Measurements from ENCODE around the gene ADCK2. TPM values are rescaled to one million over a fixed set of nuclear protein-coding genes. Genes with fewer than 3 reads are reported as not detected.
"Not testable (repeated sequence)": the region's sequence is repeated elsewhere in the genome, so short reads cannot be mapped to it uniquely, and the experiment has no call there.

ADCK2 gene
- total and polyA plus RNA-seq, 2 donors, result 15.6 to 17.2 TPM

- Histone ChIP-seq H3K27ac (ENCODE audit: low read depth) (no peak overlapping the region), H3K36me3 (ENCODE audit: insufficient read depth) (no peaks in the 10 kb centered on the region), H3K4me1 (ENCODE audit: insufficient read depth) (no peaks in the 10 kb centered on the region), H3K4me3 (ENCODE audit: low read depth, low read length) (no peak overlapping the region)
- 91% methylated on average over 20 of the region's 20 CpGs for WGBS
- no peak for DNase-seq (ENCODE audit: extremely low spot score)
These were observed 11.6 kb downstream of the ADCK2 start for GRCh38 chr7:140684066-140684950.

GRCh38 chr7:140685407-140686087 is 12.8 kb downstream of the ADCK2 start:
- H3K36me3 ChIP-seq (ENCODE audit: insufficient read depth), result no peaks in the 10 kb centered on the region

GRCh38 chr7:140686921-140687320 is 14.2 kb downstream of the ADCK2 start:
- no peak for DNase-seq (ENCODE audit: extremely low spot score)
- H3K36me3 ChIP-seq (ENCODE audit: insufficient read depth), result no peaks in the 10 kb centered on the region
- no peak overlapping the region for H3K4me3 ChIP-seq (ENCODE audit: low read depth, low read length)
- 96% methylated on average over 11 of the region's 11 CpGs for WGBS
- H3K27ac ChIP-seq (ENCODE audit: low read depth), result no peak overlapping the region
- H3K4me1 ChIP-seq (ENCODE audit: insufficient read depth), result no peaks in the 10 kb centered on the region

More at GRCh38 chr7:140685407-140686087, 12.8 kb downstream of the ADCK2 start:
- no peak for DNase-seq (ENCODE audit: extremely low spot score)
- H3K4me3 ChIP-seq (ENCODE audit: low read depth, low read length), result no peak overlapping the region
- H3K4me1 ChIP-seq (ENCODE audit: insufficient read depth), result no peaks in the 10 kb centered on the region
- H3K27ac ChIP-seq (ENCODE audit: low read depth), result no peak overlapping the region
- WGBS, result 79% methylated on average over 10 of the region's 10 CpGs

DNA sequence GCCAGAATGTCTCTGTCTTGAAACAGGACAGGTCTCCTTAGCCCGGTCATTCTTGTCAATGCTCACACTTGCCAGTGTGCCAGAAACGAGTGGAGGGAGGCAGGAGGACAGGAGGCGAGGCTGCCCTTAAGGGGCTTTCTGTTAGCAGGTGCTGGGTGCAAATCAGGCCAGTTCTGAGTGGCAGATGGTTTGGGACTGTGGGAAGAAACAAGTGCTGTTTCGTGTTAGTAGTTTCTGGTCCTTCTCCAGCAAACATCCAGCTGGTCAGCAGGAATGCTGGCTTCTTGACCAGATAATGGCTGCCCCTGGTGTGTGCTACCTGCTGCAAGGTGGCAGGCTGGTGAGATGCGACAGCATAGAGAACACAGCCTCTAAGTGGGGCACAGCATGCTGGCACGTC is 15.6 kb downstream of the ADCK2 start:
- WGBS, result 91% methylated on average over 6 of the region's 6 CpGs
- no peak for DNase-seq (ENCODE audit: extremely low spot score)
- Histone ChIP-seq H3K36me3 (ENCODE audit: insufficient read depth) (no peaks in the 10 kb centered on the region), H3K4me1 (ENCODE audit: insufficient read depth) (no peaks in the 10 kb centered on the region), H3K4me3 (ENCODE audit: low read depth, low read length) (no peak overlapping the region), H3K27ac (ENCODE audit: low read depth) (no peak overlapping the region)

- Histone ChIP-seq H3K4me3 (ENCODE audit: low read depth, low read length) (no peak overlapping the region), H3K4me1 (ENCODE audit: insufficient read depth) (no peaks in the 10 kb centered on the region), H3K36me3 (ENCODE audit: insufficient read depth) (no peaks in the 10 kb centered on the region), H3K27ac (ENCODE audit: low read depth) (no peak overlapping the region)
- DNase-seq (ENCODE audit: extremely low spot score), result no peak
- WGBS, result 92% methylated on average over 16 of the region's 16 CpGs
These were observed 16.7 kb downstream of the ADCK2 start for GRCh38 chr7:140689199-140690152.

- Histone ChIP-seq H3K4me1 (ENCODE audit: insufficient read depth) (no peaks in the 10 kb centered on the region), H3K27ac (ENCODE audit: low read depth) (no peak overlapping the region), H3K36me3 (ENCODE audit: insufficient read depth) (no peaks in the 10 kb centered on the region), H3K4me3 (ENCODE audit: low read depth, low read length) (no peak overlapping the region)
- 89% methylated on average over 12 of the region's 12 CpGs for WGBS
- DNase-seq (ENCODE audit: extremely low spot score), result no peak
These were observed 18.8 kb downstream of the ADCK2 start for GRCh38 chr7:140691376-140692045.

- not testable (repeated sequence) for H3K4me1 ChIP-seq (ENCODE audit: insufficient read depth); DNase-seq (ENCODE audit: extremely low spot score); H3K4me3 ChIP-seq (ENCODE audit: low read depth, low read length); H3K27ac ChIP-seq (ENCODE audit: low read depth); H3K36me3 ChIP-seq (ENCODE audit: insufficient read depth)
- 94% methylated on average over 10 of the region's 10 CpGs for WGBS
These were observed 21.1 kb downstream of the ADCK2 start for GRCh38 chr7:140693849-140694248.

GRCh38 chr7:140694592-140694991 is 21.8 kb downstream of the ADCK2 start:
- Histone ChIP-seq H3K27ac (ENCODE audit: low read depth) (no peak overlapping the region), H3K36me3 (ENCODE audit: insufficient read depth) (no peaks in the 10 kb centered on the region), H3K4me3 (ENCODE audit: low read depth, low read length) (no peak overlapping the region), H3K4me1 (ENCODE audit: insufficient read depth) (no peaks in the 10 kb centered on the region)
- 92% methylated on average over 6 of the region's 6 CpGs for WGBS
- no peak for DNase-seq (ENCODE audit: extremely low spot score)

DNA sequence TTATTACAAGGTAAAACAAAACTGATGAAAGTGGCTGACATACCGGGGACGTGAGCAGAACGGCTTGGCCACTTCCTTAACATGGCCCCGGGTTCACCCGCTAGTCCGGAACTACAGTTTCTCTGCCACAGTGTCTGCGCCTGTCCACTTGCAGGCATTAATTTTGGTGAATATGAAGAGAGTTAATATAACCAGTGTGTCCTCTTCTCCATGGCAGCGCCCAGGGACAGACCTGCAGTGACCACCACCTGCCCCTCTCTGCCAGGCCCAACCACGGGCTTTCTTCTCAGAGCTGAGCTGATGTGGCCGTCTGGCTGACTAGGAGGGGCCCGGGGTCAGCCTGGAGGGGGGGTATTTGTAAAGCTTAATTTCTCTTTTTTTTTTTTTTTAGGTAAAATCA is 22.6 kb downstream of the ADCK2 start:
- WGBS, result 94% methylated on average over 11 of the region's 11 CpGs
- H3K4me3 ChIP-seq (ENCODE audit: low read depth, low read length), result no peak overlapping the region
- no peaks in the 10 kb centered on the region for H3K4me1 ChIP-seq (ENCODE audit: insufficient read depth)
- DNase-seq (ENCODE audit: extremely low spot score), result no peak
- H3K27ac ChIP-seq (ENCODE audit: low read depth), result no peak overlapping the region
- no peaks in the 10 kb centered on the region for H3K36me3 ChIP-seq (ENCODE audit: insufficient read depth)

DNA sequence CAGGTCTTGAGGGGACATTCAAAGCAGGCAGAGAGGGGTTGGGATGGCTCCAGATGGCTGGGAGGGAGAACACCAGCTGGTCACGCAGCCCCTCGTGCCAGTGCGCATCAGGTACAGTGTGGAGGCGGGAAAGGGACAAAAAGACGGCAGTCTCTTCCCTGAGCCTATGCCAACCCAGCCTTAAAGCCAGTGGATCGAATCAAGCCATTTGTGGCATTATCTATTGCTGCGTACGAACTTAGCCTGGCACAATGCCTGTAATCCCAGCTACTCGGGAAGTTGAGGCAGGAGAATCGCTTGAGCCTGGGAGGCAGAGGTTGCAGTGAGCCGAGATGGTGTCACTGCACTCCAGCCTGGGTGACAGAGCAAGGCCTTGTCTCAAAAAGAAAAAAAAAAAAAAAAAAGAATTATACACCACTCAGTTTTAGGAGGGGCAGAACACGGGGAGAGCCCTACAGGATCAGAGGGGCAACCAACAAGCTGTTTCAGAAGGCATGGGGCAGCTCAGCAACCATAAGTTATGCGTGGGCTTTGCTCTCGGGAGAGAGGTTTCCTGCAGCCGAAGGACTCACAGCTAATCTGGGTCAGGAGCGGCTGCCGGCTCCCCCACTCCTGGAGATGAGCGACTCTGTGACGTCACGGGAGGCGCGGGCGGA is 23.4 kb downstream of the ADCK2 start:
- H3K27ac ChIP-seq (ENCODE audit: low read depth), result peak overlapping the region; percentile 80
- peak overlapping the region; percentile 82 for H3K4me3 ChIP-seq (ENCODE audit: low read depth, low read length)
- H3K36me3 ChIP-seq (ENCODE audit: insufficient read depth), result no peaks in the 10 kb centered on the region
- 17% methylated on average over 23 of the region's 23 CpGs for WGBS
- no peaks in the 10 kb centered on the region for H3K4me1 ChIP-seq (ENCODE audit: insufficient read depth)
- peak; percentile 87 for DNase-seq (ENCODE audit: extremely low spot score)

DNA sequence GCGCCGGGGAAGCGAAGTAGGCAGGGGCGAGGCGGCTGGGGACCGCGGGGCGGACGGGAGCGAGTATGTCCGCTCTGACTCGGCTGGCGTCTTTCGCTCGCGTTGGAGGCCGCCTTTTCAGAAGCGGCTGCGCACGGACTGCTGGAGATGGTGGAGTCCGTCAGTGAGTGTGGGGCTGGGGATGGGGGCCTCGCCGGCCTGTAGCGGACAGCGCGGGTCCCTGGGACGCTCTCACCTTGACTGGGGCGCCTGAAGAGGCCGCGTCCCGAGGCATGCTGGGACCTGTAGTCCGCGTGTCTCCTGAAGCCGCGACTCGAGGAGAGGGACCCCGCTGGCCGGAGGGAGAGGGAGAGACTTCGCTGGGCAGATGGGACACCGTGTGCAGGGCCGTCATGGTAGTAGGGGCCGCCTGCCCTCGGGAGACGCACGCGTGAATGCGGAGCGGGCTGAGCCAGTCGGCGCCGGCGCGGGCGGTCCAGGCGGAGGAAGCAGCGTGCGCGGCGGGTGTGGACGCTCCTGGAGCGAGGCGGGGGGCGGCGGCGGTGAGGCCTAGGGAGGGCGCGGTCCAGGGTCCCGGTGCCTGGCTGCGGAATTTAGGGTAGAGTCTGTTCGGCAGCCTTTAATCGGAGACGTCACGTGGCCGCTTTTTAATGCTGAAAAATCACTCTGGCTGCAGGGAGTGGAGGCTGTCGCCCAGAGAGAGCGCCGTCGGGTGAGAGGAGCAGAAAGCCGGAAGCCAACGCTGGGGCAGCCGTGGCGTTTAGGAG is 24.1 kb downstream of the ADCK2 start, which contains the start of gene NDUFB2:
Gene NDUFB2, plus strand, starts transcription at position 29 of the 767 bp plus-strand sequence. Its CDS starts 37 bp downstream, at position 66.
- no peaks in the 10 kb centered on the region for H3K4me1 ChIP-seq (ENCODE audit: insufficient read depth)
- DNase-seq (ENCODE audit: extremely low spot score), result peak; percentile 77
- WGBS, result under 1% methylated on average over 82 of the region's 82 CpGs

More for the DNA sequence above, 24.1 kb downstream of the ADCK2 start, which contains the start of gene NDUFB2:
- Histone ChIP-seq H3K36me3 (ENCODE audit: insufficient read depth) (no peaks in the 10 kb centered on the region), H3K4me3 (ENCODE audit: low read depth, low read length) (peak within 1 kb of the TSS; percentile 82), H3K27ac (ENCODE audit: low read depth) (peak within 1 kb of the TSS; percentile 80)

Measured in urinary bladder (tissue), 4 donors.